ENCODE results near the gene CCDC172.

- no peak for TF ChIP-seq EZH2 (IDR thresholded peaks at IDR 0.05; ENCODE audit: low read depth)
- TF ChIP-seq CTCF (conservative IDR thresholded peaks at IDR 0.05), result no peak
These were observed at the start of gene CCDC172 for GRCh38 chr10:116324227-116324950.

All from PC-9 (cell line).